Activated CD8-positive, alpha-beta T cell treated with anti-CD3 and anti-CD28 coated beads for 36 hours (primary cell): ENCODE data around the gene LDLRAD2. TPM values are rescaled to one million over a fixed set of nuclear protein-coding genes. Genes with fewer than 3 reads are reported as not detected.

Source experiments
- ATAC-seq: fragments of 200-7000 bp; cut with Tn5 transposase; one replicate; pipeline ENCODE4 v1.10.0; 2021; ENCODE audit warnings: mild to moderate bottlenecking, moderate library complexity
- CTCF ChIA-PET: fragments of 350-600 bp; sonication (Branson Sonifier 250); formaldehyde crosslinking; loops from one replicate; lab custom pipeline; 2021; ENCODE audit warnings: antibody characterized with exemption; lab: Charles Lee
- POLR2A ChIA-PET: fragments of 350-600 bp; sonication (Branson Sonifier 250); formaldehyde crosslinking; loops from one replicate; lab custom pipeline; 2021; ENCODE audit warnings: antibody characterized with exemption; lab: Charles Lee
- DNase-seq: peaks from one replicate; pipeline ENCODE4 v3.0.0-alpha.2; 2020
- H3K27ac Mint-ChIP-seq: one replicate; pipeline ENCODE4 v1.8.0; 2021; ENCODE audit warnings: mild to moderate bottlenecking, mixed read lengths
- H3K27me3 Mint-ChIP-seq: one replicate; pipeline ENCODE4 v1.8.0; 2021; ENCODE audit warnings: mixed read lengths
- H3K36me3 Mint-ChIP-seq: one replicate; pipeline ENCODE4 v1.8.0; 2021; ENCODE audit warnings: low read depth, mixed read lengths
- H3K4me1 Mint-ChIP-seq: one replicate; pipeline ENCODE4 v1.8.0; 2021; ENCODE audit warnings: low read depth, mixed read lengths
- H3K4me3 Mint-ChIP-seq: one replicate; pipeline ENCODE4 v1.8.0; 2021; ENCODE audit warnings: mild to moderate bottlenecking, moderate library complexity, mixed read lengths
- H3K9me3 Mint-ChIP-seq: one replicate; pipeline ENCODE4 v1.8.0; 2021; ENCODE audit warnings: mixed read lengths
- intact Hi-C: fragments of 100-400 bp; cut with micrococcal nuclease; formaldehyde crosslinking; loops from one replicate; pipeline ENCODE4 v1.10.0; 2022
- total RNA-seq, 2 experiments: library from RNA; stranded (reverse); gene quantifications; one replicate each; pipeline ENCODE4 v1.2.3, GENCODE V29; 2021
- TF ChIP-seq, protein P1 (sequence below): fragments of 200-600 bp; IDR thresholded peaks from one replicate; pipeline ENCODE4 v1.8.0; 2022; ENCODE audit warnings: antibody characterized with exemption, mild to moderate bottlenecking

Gene LDLRAD2
- total RNA-seq, 2 experiments from 2014 or later: 0.07 TPM; not detected in 1

DNA sequence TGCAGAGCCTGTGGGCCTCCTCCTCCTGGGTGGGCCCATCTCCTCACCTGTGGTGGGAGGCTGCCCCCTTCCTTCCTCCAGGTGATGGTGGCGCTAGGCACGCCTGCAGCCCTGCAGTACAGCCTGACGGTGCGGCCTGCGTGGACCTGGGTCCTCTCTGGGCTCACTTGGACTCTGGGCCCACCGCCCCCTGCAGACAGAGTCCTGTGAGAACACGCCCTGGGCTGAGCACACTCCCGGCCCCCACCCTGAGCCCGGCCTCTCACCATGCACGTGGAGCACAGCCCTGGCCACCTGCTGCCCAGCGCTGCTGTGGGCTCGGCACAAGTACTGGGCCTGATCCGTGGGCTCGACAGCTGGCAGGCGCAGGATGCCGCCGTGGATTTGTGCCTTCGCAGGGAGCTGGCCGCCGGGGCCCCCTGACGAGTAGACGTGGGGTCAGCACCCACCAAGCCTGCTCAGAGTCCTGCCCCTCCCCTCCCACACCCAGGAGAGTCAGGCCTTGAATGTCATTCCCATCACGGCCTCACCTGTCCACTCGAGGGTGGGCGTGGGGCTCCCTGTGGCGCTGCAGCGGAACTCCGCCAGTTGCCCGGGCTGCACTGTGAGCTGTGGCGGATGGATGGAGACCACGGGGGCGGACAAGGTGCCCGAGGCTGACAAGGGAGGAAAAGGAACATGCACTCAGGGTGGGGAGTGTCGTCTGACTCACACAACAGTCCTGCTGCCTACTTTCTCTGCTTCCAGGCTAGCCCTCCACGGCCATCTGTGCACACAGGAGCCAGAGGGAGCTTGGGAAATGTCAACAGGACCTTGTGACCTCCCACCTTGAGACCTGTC is 43.4 kb downstream of the LDLRAD2 start:
- intact Hi-C loops: no loop called here
- TF ChIP-seq, protein P1, sequence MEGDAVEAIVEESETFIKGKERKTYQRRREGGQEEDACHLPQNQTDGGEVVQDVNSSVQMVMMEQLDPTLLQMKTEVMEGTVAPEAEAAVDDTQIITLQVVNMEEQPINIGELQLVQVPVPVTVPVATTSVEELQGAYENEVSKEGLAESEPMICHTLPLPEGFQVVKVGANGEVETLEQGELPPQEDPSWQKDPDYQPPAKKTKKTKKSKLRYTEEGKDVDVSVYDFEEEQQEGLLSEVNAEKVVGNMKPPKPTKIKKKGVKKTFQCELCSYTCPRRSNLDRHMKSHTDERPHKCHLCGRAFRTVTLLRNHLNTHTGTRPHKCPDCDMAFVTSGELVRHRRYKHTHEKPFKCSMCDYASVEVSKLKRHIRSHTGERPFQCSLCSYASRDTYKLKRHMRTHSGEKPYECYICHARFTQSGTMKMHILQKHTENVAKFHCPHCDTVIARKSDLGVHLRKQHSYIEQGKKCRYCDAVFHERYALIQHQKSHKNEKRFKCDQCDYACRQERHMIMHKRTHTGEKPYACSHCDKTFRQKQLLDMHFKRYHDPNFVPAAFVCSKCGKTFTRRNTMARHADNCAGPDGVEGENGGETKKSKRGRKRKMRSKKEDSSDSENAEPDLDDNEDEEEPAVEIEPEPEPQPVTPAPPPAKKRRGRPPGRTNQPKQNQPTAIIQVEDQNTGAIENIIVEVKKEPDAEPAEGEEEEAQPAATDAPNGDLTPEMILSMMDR: no peak
- Mint-ChIP-seq H3K27ac (no peak overlapping the region), H3K4me3 (no peak overlapping the region), H3K4me1 (no peaks in the 10 kb centered on the region), H3K27me3 (no peaks in the 10 kb centered on the region), H3K36me3 (no peaks in the 10 kb centered on the region), H3K9me3 (no peaks in the 10 kb centered on the region)
- CTCF ChIA-PET: no interaction called here
- DNase-seq (no peak), ATAC-seq (no peak)
- POLR2A ChIA-PET: no interaction called here

DNA sequence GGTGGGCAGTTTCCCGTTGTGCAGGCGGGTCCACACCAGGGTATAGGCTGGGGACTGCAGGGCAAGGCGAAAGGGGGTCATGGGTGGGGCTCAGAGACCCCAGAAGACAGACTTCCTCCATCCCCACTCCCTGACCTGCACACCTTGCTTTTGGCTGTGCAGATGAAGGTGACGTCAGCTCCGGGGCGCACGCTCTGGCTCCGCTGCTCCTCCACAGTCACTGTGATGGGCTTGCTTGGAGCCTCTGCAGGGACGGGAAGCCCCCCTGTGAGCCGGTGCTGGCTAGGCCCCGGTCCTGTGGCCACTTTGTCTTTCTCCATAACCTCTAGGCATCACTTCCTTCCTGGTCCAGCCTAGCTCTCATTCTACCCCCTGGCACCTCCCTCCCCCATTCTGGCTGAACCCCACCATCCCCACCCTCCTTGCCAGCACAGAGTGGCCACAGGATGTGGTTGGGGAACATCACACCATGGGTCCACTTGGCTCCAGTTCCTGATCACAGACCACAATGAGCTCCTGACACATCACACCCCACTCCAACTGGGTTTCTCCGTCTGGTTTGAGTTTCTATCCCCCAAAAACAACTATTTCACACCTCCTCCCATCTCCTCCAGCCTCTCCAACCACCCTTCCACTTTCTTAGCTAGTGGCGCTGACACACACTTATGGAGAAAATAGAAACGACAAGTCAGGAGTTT is 45.2 kb downstream of the LDLRAD2 start:
- ChIA-PET POLR2A (no interaction called here), CTCF (no interaction called here)
- intact Hi-C loops: no loop called here
- Mint-ChIP-seq H3K36me3 (peaks cover 4% of the 10 kb centered on the region), H3K27ac (no peak overlapping the region), H3K27me3 (no peaks in the 10 kb centered on the region), H3K4me1 (no peaks in the 10 kb centered on the region), H3K9me3 (no peaks in the 10 kb centered on the region), H3K4me3 (no peak overlapping the region)
- DNase-seq: no peak
- TF ChIP-seq, protein P1: no peak
- ATAC-seq: no peak

DNA sequence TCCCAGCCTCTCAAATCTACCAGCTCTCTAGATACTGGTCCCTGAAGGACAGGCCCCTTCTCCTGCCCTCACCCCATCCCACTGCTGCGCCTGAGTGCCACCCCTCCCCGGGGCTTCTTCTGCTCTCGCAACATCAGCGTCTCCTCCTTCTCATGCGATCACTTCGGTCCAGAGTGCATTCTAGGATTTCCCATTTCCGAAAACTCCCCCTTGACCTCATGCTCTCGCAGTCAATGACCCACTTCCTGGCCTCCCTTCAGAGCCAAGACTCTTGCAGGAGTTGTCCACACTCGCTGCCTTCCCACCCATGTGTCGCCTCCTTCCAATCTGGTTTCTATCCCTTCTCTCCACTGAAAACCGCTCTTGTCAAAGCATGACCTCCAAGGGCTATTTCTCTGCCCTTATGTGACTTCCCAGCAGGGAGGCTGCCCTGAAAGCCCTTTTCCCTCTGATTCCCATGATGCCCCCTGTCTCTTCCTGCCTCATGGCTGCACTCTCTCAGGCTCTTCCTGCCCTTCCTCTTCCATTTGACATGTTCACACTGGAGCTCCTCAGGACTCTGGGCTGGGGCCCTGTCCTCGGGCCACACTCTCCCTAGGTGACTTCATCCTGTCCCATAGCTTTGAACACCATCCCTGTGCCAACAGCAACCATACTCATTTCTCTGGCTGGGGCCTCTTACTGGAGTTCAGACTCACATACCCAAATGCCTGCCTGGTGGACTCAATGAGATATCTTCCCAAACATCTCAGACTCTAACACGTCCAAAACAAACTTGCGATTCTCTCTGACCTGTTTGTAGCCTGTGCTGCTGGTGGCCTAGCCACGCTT is 46.0 kb downstream of the LDLRAD2 start:
- ChIA-PET CTCF (no interaction called here), POLR2A (no interaction called here)
- Mint-ChIP-seq H3K27ac (no peak overlapping the region), H3K4me1 (no peaks in the 10 kb centered on the region), H3K36me3 (peaks cover 4% of the 10 kb centered on the region), H3K27me3 (no peaks in the 10 kb centered on the region), H3K4me3 (no peak overlapping the region), H3K9me3 (no peaks in the 10 kb centered on the region)
- intact Hi-C loops: no loop called here
- DNase-seq (no peak), ATAC-seq (no peak)
- TF ChIP-seq, protein P1: no peak

DNA sequence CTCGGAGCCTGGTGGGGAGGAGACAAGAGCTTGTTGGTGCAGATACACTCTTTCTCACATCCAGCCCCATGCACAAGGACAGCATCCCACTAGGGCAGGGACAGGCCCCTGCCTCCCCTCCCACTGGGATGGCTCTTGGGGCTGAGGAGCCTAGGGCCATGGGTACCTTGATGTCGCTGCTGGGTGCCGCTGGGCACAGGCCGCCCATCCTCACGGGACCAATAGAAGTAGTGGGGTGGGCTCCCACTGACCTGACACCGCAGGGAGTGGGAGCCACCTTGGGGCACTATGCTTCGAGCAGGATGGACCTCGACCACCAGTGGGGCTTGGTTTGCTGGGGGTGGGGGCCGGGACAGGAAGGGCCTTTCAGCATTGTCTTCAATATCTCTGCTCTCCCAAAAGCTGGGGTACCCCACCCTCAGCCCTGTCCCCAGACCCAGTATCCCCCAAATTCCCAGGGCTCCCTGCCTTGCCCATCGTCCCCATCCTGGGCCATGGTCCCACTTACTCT is 47.7 kb downstream of the LDLRAD2 start:
- no peaks in the 10 kb centered on the region for H3K4me1 Mint-ChIP-seq
- intact Hi-C loops: no loop called here
- H3K27ac Mint-ChIP-seq: no peak overlapping the region
- CTCF ChIA-PET: no interaction called here
- TF ChIP-seq, protein P1: no peak
- peaks cover 4% of the 10 kb centered on the region for H3K36me3 Mint-ChIP-seq
- DNase-seq: no peak
- no peaks in the 10 kb centered on the region for H3K27me3 Mint-ChIP-seq
- POLR2A ChIA-PET: interaction anchor here (0.6 kb wide), 1 partner anchor 251 kb away, joined by 3 read pairs; no protein-coding TSS in a partner anchor
- no peaks in the 10 kb centered on the region for H3K9me3 Mint-ChIP-seq
- ATAC-seq: no peak
- no peak overlapping the region for H3K4me3 Mint-ChIP-seq
